ENCODE data around the gene SMIM35.

Gene SMIM35

DNA sequence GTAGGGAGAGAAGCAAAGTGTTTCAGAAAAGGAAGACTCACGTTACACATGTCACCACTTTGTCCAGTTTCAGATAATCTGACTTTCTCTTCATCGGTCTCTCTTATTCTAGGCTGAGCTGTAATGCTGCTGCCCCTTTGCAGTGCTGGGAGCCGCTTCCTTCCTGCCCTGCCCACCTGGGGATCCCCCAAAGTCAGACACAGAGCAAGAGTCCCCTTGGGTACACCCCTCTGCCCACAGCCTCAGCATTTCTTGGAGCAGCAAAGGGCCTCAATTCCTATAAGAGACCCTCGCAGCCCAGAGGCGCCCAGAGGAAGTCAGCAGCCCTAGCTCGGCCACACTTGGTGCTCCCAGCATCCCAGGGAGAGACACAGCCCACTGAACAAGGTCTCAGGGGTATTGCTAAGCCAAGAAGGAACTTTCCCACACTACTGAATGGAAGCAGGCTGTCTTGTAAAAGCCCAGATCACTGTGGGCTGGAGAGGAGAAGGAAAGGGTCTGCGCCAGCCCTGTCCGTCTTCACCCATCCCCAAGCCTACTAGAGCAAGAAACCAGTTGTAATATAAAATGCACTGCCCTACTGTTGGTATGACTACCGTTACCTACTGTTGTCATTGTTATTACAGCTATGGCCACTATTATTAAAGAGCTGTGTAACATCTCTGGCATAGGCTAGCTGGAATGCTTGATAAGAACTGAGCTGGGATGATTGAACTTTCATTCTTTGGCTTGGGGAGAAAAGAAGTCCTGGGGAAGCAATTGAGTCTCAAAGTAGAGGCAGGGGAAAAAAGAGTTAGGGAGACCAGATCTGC is 31.2 kb upstream of the SMIM35 start:
- H3K4me3 ChIP-seq (ENCODE audit: low read length): no peak overlapping the region
- no peak for DNase-seq (ENCODE audit: low read depth)
- TF ChIP-seq, protein P1, sequence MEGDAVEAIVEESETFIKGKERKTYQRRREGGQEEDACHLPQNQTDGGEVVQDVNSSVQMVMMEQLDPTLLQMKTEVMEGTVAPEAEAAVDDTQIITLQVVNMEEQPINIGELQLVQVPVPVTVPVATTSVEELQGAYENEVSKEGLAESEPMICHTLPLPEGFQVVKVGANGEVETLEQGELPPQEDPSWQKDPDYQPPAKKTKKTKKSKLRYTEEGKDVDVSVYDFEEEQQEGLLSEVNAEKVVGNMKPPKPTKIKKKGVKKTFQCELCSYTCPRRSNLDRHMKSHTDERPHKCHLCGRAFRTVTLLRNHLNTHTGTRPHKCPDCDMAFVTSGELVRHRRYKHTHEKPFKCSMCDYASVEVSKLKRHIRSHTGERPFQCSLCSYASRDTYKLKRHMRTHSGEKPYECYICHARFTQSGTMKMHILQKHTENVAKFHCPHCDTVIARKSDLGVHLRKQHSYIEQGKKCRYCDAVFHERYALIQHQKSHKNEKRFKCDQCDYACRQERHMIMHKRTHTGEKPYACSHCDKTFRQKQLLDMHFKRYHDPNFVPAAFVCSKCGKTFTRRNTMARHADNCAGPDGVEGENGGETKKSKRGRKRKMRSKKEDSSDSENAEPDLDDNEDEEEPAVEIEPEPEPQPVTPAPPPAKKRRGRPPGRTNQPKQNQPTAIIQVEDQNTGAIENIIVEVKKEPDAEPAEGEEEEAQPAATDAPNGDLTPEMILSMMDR (conservative IDR thresholded peaks at IDR 0.05; ENCODE audit: low read depth, low read length): no peak

DNA sequence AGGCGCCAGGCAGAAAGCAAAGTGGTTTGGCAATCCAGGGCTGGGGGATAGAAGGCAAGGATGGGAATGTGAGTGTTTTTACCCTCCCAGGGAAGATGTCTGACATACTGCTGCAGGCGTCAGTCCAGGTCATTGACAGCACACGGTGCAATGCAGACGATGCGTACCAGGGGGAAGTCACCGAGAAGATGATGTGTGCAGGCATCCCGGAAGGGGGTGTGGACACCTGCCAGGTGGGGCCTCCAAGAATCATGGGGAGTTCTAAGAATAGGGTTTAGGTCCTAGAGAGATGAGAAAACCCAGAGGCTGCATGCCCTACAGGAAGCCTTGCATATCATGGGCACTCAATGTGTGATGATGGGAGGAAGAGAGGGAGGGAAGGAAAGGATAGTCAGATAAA is 28.3 kb upstream of the SMIM35 start:
- DNase-seq (ENCODE audit: low read depth): no peak
- no peak overlapping the region for H3K4me3 ChIP-seq (ENCODE audit: low read length)
- TF ChIP-seq, protein P1 (conservative IDR thresholded peaks at IDR 0.05; ENCODE audit: low read depth, low read length): no peak

DNA sequence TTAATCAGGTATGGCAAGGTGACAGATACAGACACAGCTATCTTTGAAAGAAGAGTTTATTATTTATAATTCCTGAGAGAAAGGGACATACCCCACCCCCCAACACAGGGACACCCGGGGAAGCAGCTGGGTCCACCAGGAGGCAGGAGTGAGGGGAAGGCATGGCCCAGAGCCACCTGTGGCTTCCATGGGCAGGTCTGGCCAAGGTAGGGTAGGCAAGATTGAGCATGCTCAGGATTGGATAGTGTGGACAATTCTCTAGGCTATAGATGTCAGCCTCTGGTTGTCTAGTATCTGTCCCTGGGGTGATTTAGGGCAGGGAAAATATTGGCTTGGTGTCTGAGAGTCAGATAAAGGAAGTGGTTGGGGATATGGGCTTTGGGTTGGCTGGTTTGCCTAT is 27.5 kb upstream of the SMIM35 start:
- no peak overlapping the region for H3K4me3 ChIP-seq (ENCODE audit: low read length)
- DNase-seq (ENCODE audit: low read depth): no peak
- TF ChIP-seq, protein P1 (conservative IDR thresholded peaks at IDR 0.05; ENCODE audit: low read depth, low read length): no peak

DNA sequence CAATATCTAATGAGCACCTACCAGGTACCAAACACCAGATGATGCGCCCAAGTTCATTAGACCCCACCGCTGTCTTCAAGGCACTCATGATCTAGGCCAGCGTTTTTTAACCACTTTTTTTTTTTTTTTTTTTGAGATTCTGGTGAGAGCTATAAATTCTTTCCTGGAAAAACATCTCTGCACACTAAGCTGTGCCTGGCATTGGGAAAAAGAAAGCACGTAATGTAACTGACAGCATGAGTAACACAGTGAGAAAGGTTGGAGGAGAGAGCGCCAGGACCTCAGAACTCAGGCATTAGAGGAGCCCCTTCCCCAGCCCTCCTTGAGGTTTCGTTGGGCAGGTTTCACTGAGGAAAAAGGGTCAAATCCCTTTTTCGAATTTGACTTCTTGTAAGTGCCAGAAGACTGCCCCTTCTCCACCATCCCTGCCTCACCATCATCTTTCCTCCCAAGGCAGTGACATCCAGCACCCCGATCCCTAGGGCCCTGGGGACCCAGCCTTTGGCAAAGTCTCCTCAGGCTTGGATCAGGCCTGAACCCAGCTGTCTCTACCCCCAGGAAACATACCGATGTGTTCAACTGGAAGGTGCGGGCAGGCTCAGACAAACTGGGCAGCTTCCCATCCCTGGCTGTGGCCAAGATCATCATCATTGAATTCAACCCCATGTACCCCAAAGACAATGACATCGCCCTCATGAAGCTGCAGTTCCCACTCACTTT is 26.1 kb upstream of the SMIM35 start:
- DNase-seq (ENCODE audit: low read depth): no peak
- no peak overlapping the region for H3K4me3 ChIP-seq (ENCODE audit: low read length)
- TF ChIP-seq, protein P1 (conservative IDR thresholded peaks at IDR 0.05; ENCODE audit: low read depth, low read length): no peak

DNA sequence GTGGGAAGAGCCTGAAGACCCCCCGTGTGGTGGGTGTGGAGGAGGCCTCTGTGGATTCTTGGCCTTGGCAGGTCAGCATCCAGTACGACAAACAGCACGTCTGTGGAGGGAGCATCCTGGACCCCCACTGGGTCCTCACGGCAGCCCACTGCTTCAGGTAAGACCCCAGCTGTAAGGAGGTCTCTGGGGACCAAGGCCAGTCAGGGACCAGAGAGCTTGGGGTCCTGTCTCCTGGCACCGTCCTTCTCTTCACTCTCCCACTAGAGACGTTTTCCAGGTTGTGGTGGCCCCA is 24.9 kb upstream of the SMIM35 start:
- TF ChIP-seq, protein P1 (conservative IDR thresholded peaks at IDR 0.05; ENCODE audit: low read depth, low read length): no peak
- H3K4me3 ChIP-seq (ENCODE audit: low read length): no peak overlapping the region
- DNase-seq (ENCODE audit: low read depth): no peak

DNA sequence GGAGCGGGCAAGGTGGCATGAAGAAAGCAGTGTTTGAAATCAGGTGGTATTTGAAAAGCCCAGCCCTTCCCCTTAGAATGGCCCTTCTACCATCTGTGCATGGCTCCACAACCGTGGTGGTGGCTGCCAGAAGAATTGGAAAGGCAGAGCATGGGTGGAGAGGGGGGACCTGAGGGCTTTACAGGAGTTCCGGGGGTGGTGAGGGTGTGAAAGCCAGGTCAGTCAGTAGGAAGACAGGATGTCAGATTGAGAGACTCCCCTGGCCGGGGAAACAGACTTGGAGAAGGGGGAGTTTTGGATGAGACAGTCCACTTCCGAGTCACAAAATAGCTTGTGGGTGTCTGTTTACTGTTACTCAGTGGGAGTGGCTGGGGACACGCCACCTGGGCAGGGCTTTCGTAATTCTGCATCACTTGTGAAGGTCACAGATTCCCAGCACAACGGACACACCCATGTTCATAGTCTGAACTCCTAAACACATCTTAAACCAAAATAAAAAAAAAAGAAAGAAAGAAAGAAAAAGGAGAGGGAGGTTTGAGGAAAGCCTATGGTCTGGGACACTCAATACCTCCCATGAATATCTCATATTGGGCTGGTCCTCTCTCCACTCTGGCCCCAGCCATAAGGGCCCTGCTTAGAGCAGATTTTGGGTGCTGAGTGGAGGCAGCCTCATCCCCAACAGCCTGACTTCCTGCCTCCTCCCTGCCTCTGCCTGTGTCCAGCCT is 24.4 kb upstream of the SMIM35 start:
- TF ChIP-seq, protein P1 (conservative IDR thresholded peaks at IDR 0.05; ENCODE audit: low read depth, low read length): no peak
- DNase-seq (ENCODE audit: low read depth): no peak
- H3K4me3 ChIP-seq (ENCODE audit: low read length): no peak overlapping the region

All from retinal pigment epithelial cell (primary cell).